Epithelial cell of esophagus (primary cell): Measurements from ENCODE around the gene CYB5RL.

Experiments
- DNase-seq: peaks from one replicate; pipeline ENCODE4 v3.0.0; 2010; ENCODE audit warnings: low read depth
- H3K4me3 ChIP-seq: 2 replicates; pipeline ENCODE4 v1.5.1; 2011; ENCODE audit warnings: mild to moderate bottlenecking, low read length, control low read depth
- CTCF ChIP-seq: IDR thresholded peaks from 2 replicates; pipeline ENCODE4 v1.5.1; 2011; ENCODE audit warnings: low read depth, mild to moderate bottlenecking, low read length, control low read depth, inconsistent platforms; ENCODE audit not compliant: insufficient read depth; ENCODE audit errors: missing control alignments

CYB5RL gene

GRCh38 chr1:54199765-54200518 lies at the start of gene CYB5RL, which contains the start of gene MRPL37:
Gene CYB5RL (minus strand): TSS chr1:54200030. CDS start chr1:54195616, 4,414 bp downstream.
Gene MRPL37 (plus strand): TSS chr1:54200167. CDS start chr1:54200244, 77 bp downstream.
- peak; percentile 99 for DNase-seq
- no peak for TF ChIP-seq CTCF
- H3K4me3 ChIP-seq: peak within 1 kb of the TSS; percentile 91

DNA sequence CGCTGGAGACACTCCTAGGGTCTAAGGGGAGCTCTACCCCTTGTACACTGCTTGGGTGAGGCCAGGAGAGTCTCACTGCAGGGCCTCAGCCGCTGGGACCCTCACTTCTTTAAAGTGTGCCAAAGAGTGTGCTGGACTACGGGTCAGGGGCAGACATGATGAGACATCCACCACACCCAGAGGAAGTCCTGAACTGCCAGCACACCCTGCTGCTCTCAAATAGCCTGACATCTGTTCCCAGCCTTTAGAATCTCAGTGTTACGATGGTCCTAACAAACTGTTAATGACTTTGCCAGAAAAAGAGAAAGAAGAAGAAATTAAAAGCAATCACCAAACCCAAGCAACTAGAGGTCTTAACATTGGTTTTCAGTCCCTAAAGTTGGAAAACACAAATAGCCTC lies 49.1 kb upstream of the CYB5RL start:
- DNase-seq: no peak
- no peak for TF ChIP-seq CTCF

GRCh38 chr1:54247863-54248515 lies 48.2 kb upstream of the CYB5RL start:
- no peak for DNase-seq
- TF ChIP-seq CTCF: no peak
- no peak overlapping the region for H3K4me3 ChIP-seq

More for the DNA sequence above, 49.1 kb upstream of the CYB5RL start:
- H3K4me3 ChIP-seq: no peak overlapping the region

- TF ChIP-seq CTCF: no peak
- H3K4me3 ChIP-seq: no peak overlapping the region
- no peak for DNase-seq
Measured at GRCh38 chr1:54246116-54246721, 46.4 kb upstream of the CYB5RL start.

- no peak overlapping the region for H3K4me3 ChIP-seq
- TF ChIP-seq CTCF: no peak
- DNase-seq: no peak
Measured at GRCh38 chr1:54245501-54245900, 45.7 kb upstream of the CYB5RL start.

GRCh38 chr1:54244655-54245054 lies 44.8 kb upstream of the CYB5RL start:
- no peak overlapping the region for H3K4me3 ChIP-seq
- DNase-seq: no peak
- TF ChIP-seq CTCF: no peak
